Right ventricle myocardium superior (tissue), 1 donor: Measurements from ENCODE around the gene DEGS2. TPM values are rescaled to one million over a fixed set of nuclear protein-coding genes. Genes with fewer than 3 reads are reported as not detected.
A peak's percentile ranks its signal among the peaks of the same experiment; 100 is the strongest.

Experiments used
- ATAC-seq: fragments of 200-7000 bp; cut with Tn5 transposase; one replicate; pipeline ENCODE4 v1.9.1; 2020; ENCODE audit warnings: mild to moderate bottlenecking; ENCODE audit not compliant: poor library complexity
- DNase-seq: peaks from one replicate; pipeline ENCODE4 v3.0.0-alpha.2; 2020
- intact Hi-C: fragments of 100-400 bp; cut with DNase I; formaldehyde crosslinking; loops from one replicate; pipeline ENCODE4 v1.11.2; 2022
- microRNA-seq: library from miRNA; unstranded; fragments of <30 nt; microRNA quantifications from one replicate; pipeline ENCODE4 v1.2.0, GENCODE V29; 2020
- total RNA-seq: library from RNA; stranded (reverse); fragmentation: NEBNext Ultra II Directional; extraction: Animal tissue kit (Norgen Biotek cat#: 25700); gene quantifications from one replicate; pipeline ENCODE4 v1.2.1, GENCODE V29; 2021
- donor health status: DM: no; HTN: yes; CAD: no; lungs with severe emphysema.

DEGS2 gene
- total RNA-seq, 1 donor from 2014 or later: not detected

GRCh38 chr14:100105357-100106169 is 53.9 kb downstream of the DEGS2 start:
- ATAC-seq (no peak), DNase-seq (peak; percentile 61)
- intact Hi-C loops: loop anchor here (2.0 to 5.0 kb wide), 3 partner anchors 87 to 123 kb away; no protein-coding TSS in a partner anchor

DNA sequence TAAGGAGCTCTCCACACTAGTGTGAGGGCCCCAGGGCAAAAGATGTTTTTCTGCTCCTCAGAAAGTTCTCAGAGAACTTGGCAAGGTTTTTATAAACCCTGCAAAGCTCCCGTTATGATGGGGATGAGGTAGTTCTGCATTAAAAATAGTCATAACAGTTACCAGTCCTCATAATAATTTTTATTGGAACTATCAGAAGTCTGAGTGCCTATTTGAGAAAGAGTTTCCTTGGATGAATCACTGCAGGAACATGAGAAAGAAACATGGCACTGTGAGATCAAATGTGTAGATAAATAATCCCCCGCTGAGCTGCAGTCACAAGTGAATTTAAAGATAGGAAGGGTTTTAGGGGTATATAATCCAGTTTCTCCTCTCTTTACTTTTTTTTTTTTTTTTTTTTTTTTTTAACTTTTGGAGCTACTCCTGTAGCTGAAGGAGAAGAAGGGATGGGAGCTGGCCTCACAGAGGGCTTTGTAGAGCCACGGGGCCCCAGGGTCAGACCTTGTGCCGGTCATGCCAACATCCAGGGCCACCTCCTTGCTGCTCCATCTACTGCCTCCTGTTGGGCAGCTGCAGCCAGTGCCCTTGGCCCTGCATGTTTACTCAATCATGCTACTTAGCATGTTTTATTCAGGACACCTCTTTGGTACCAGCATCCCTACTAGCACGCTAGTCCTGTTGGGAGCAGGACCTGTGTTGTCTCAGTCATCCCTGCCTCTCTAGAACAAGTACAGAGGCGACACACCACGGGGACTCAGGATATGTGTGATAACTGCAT is 54.7 kb downstream of the DEGS2 start:
- intact Hi-C loops: loop anchor here (5.0 kb wide), 2 partner anchors 88 to 107 kb away; no protein-coding TSS in a partner anchor
- DNase-seq (no peak), ATAC-seq (no peak)

- DNase-seq (no peak), ATAC-seq (no peak)
- intact Hi-C loops: no loop called here
Observed at GRCh38 chr14:100104006-100104352, 55.5 kb downstream of the DEGS2 start.

DNA sequence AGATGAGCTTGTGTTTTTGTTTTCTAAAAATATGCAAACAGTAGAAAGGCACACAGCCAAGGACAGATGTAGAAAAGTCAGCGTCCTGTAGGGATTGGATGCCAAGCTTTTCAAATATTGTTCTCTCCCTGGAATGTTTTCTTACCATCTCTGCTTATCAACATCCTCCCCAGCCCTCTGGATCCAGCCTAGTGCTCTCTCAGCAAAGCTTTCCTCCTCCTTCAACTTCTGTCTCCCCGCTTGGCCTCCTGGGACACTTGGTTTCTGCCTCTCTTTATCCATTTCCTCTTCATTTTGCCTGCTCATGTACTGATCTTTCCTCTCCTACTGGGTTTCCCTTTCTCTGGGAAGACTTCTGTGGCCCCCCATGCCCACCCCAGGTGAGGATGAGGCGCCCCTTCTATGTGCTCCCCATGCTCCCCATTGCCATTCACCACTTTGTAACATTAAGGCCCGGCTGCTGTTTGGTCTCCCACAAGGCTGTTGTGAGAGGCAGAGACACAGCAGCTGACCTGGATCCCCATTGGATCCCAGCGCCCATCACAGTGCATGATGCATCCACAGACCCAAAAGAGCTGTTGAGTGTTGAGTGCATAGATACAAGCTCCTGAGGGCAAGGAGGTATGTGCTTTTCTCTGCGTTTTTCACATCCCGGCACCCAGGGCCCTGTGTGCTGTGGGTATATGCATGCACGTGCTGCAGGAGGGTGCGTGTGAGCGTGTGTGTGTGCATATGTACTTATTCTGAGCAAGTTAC is 56.0 kb downstream of the DEGS2 start:
- DNase-seq (no peak), ATAC-seq (peak; percentile 40)
- intact Hi-C loops: no loop called here

DNA sequence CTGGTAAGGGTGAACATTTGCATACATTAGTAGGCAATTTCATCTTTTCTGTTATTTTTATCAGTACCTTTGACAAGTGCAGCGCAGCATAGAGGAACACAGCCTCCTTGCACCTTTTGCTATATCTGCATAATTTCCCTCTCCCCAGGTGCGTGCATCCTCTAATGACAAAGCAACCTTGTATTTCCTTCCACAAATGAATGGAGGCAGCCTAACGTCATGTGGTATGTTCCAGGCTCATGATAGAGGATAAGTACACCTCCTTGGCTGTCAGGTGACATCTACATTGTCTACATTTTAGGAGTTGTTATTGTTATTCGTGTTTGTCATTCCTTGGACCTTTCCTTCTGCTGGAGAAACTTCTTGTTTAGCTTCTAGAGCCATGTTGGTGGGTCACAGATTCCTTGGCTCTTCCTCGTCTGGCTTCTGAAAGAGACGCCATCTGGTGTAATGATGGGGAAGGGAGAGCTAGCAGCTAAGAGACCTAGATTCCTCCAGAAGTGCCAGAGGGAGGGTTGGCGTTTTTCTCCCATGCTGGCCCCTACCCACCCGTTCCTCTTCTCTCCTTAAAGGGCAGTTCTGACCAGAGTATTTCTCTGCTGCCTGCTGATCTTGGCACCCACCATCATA is 57.2 kb downstream of the DEGS2 start:
- intact Hi-C loops: no loop called here
- DNase-seq (no peak), ATAC-seq (no peak)

- ATAC-seq (no peak), DNase-seq (no peak)
- intact Hi-C loops: no loop called here
Observed at GRCh38 chr14:100100032-100100703, 59.3 kb downstream of the DEGS2 start.

DNA sequence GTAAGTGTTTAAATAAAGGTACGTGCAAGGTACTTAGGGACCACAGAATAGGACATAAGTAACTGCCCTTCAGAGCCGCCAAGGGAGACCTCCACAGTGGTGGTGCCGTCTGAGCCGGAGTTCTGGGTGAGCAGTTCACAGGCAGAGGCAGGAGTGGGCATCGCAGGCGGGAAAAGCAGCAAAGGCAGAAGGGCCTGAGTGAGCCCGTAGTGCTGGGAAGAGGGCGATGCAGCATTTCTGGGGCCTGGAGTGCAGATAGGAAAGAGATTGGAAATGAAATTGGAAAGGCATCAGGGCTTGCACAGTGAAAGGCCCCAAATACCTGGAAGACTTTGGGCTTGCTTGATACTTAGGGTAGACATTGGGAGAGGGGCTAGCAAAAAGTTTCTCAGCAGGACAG is 61.3 kb downstream of the DEGS2 start:
- ATAC-seq (no peak), DNase-seq (no peak)
- intact Hi-C loops: no loop called here

DNA sequence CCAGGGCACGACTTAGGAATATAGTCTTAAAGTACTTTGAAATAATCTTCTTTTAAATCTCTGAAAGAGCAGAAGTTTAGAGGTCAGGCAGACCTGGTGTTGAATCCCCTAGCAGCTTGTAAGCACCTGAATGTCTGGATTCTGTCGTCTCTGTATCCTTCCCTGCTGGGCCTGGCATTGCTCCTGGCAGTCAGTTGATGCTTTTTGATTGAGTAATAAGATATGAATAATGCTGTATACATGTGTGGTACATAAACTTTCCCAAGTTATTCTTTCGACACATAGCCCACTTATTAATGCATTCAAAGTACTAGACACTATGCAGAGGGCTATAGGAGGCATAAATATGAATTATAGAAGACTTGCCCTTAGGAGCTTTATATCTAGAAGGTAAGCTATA is 62.8 kb downstream of the DEGS2 start:
- intact Hi-C loops: no loop called here
- no peak for DNase-seq
- ATAC-seq: no peak

Small RNAs within 50 kb of the gene (microRNA-seq; reads per million reads assigned to microRNA genes)
- gene MIR151B: 136 reads per million, percentile 56 among the genes with 10 or more reads in this experiment
- 736 reads per million, percentile 80 among the genes with 10 or more reads in this experiment for gene MIR342

Other genes with a start within 250 kb of the DEGS2 start
- 36.2 TPM for gene EVL, start 94.2 kb downstream of the DEGS2 start, total RNA-seq
- 48.1 TPM for gene YY1, start 79.5 kb upstream of the DEGS2 start, total RNA-seq
- gene SLC25A29, start 146.8 kb upstream of the DEGS2 start, total RNA-seq: 17.6 TPM
- gene SLC25A47, start 163.7 kb upstream of the DEGS2 start, total RNA-seq: not detected
- gene WDR25, start 216.8 kb upstream of the DEGS2 start, total RNA-seq: 3.9 TPM